Measurements from ENCODE around the gene DAAM1. TPM values are rescaled to one million over a fixed set of nuclear protein-coding genes. Genes with fewer than 3 reads are reported as not detected.

Gene DAAM1
- total RNA-seq, 2 donors from 2014 or later, result 10.5 to 13.8 TPM

DNA sequence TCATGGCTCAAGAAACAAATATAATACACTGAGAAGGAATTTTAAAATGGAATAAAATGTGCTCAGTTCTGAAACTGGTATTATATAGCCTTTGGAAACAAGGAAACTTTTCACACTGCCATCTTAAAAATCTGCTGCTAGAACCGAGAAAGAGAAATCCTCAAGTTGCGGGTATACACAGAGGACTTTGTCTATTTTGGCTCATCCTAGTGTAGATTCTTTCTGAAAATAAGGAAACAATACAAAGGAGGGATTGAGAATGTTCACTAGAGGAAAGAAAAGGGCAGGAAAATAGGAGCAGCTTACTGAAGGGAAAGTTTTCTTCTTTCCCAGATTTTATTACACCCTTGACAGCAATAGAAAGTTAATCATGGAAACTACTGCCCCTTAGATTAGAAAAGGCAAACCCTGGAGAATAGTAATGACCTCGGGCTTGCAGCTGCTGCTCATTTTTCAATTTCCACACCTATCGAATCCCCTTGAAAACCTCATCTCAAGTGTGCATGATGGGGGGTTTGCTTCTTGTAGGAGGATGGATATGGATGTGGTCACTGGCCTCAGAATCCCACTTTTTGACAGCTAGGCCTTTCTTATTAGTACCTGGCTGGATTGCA lies 104.6 kb downstream of the DAAM1 start:
- ATAC-seq (replicated peaks), result no peak
- Mint-ChIP-seq H3K4me1 (peaks cover 9% of the 10 kb centered on the region), H3K27me3 (no peaks in the 10 kb centered on the region), H3K36me3 (ENCODE audit: low read depth) (peaks cover 24% of the 10 kb centered on the region), H3K27ac (no peak overlapping the region), H3K4me3 (no peak overlapping the region), H3K9me3 (no peaks in the 10 kb centered on the region)

DNA sequence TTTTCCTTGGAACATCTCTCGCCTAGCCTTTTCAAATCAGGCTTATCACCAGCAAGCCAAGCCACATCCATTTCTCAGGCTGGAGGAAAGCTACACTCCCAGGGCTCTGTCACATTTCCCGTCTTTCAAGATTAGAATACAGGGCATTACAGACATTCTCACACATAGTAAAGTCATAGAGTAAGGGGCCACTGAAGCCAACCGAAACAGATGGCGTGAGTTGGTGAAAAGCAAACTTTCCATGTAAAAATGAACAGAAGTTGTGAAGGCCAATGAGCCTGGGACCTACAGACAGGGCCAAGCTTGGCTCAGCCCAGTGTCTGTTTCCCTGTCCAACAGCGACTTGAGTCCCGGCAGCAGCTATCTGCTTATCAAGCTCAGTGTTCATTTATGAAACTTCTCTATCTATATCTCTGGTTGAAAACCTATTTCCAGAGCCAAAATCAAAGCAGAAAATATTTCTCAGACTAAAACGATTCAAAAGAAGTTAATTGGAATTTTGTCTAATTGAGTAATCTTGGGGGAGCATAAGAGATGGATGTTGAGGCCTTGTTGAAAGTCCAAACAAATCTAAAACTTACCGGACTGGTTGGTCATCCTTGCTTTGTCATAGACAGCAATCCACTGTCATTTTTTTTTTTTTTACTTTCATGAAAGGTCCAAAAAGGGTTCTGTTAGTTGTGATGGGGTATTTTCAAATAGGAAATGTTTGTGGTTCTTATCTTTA lies 105.6 kb downstream of the DAAM1 start:
- no peak overlapping the region for H3K27ac Mint-ChIP-seq
- H3K4me1 Mint-ChIP-seq, result peaks cover 5% of the 10 kb centered on the region
- no peaks in the 10 kb centered on the region for H3K27me3 Mint-ChIP-seq
- peaks cover 24% of the 10 kb centered on the region for H3K36me3 Mint-ChIP-seq (ENCODE audit: low read depth)
- no peak overlapping the region for H3K4me3 Mint-ChIP-seq
- no peak for ATAC-seq (replicated peaks)
- no peaks in the 10 kb centered on the region for H3K9me3 Mint-ChIP-seq

GRCh38 chr14:59294662-59294992 lies 106.2 kb downstream of the DAAM1 start:
- Mint-ChIP-seq H3K4me1 (peaks cover 5% of the 10 kb centered on the region), H3K4me3 (no peak overlapping the region), H3K9me3 (no peaks in the 10 kb centered on the region), H3K36me3 (ENCODE audit: low read depth) (peaks cover 24% of the 10 kb centered on the region), H3K27me3 (no peaks in the 10 kb centered on the region), H3K27ac (no peak overlapping the region)
- ATAC-seq (replicated peaks), result no peak

DNA sequence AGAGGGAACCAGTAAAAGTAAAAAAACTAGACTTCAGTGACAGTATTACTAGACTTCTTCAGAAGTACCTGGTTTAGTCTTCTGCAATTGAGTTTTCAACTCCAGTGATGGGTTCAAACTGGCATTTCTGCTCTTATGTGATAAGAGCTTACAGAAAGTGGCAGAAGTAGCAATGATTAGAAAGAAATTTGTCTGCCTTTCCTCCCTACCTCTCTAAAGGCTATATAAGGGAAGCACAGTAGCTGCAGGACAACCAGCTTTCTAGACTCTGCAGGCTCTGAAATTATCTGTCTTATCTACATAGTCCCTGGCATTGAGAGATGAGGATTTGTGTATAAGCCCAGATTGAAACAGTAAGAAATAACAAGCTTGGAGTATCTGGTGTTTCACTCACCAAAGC lies 107.5 kb downstream of the DAAM1 start:
- Mint-ChIP-seq H3K4me1 (peaks cover 5% of the 10 kb centered on the region), H3K36me3 (ENCODE audit: low read depth) (peaks cover 21% of the 10 kb centered on the region), H3K4me3 (no peak overlapping the region), H3K9me3 (no peaks in the 10 kb centered on the region), H3K27me3 (no peaks in the 10 kb centered on the region), H3K27ac (no peak overlapping the region)
- ATAC-seq (replicated peaks), result no peak

DNA sequence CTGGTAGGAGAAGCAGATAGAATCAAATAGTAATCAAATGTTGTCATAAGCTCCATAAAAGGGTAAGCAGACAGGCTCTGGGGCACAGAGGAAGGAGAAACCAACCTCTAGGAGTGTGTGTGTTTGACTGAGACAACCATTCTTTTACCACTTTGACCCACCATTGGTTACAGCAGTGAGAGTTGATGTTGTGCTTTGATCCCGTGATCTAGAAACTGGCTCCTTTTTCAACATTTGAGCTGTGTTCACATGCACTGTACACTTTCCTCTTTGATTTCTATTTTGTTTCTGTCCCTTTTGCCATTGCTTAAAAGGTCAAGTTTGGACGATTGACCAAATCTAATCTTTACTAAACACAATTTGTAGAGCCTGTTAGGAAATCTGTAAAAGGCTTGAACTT lies 108.0 kb downstream of the DAAM1 start:
- Mint-ChIP-seq H3K36me3 (ENCODE audit: low read depth) (peaks cover 15% of the 10 kb centered on the region), H3K27ac (peak overlapping the region; percentile 12), H3K4me3 (no peak overlapping the region), H3K9me3 (no peaks in the 10 kb centered on the region), H3K27me3 (no peaks in the 10 kb centered on the region), H3K4me1 (peaks cover 8% of the 10 kb centered on the region)
- ATAC-seq (replicated peaks), result no peak

DNA sequence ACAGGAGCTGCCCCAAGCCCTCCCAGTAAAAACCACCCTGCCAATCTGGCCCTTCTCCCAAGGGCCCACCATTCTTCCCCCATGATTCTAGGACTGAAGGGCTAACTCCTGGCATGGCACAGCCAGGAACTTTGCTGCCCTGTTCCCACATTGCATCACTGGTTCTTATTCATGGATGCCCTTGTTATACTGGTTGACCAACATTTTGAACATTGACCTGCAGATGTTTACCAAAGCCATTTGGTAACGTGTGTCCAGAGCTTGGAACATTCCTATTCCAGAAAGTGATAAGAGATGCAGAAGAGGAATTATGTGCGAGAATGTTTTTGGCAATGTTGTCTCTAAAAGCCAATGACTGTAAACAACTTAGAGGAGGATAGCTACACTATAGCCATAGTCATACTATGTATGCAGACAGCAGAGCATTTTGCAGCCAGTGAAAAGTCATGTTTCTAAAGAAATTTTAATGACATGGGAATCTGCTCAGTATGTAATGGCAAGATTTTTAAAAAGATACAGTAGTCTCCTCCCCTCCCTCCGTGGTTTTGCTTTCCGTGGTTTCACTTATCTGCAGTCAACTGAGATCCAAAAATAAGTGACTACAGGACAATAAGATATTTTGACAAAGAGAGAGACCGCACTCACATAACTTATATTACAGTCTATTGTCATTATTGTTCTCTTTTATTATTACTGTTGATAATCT lies 108.8 kb downstream of the DAAM1 start:
- Mint-ChIP-seq H3K36me3 (ENCODE audit: low read depth) (peaks cover 8% of the 10 kb centered on the region), H3K9me3 (no peaks in the 10 kb centered on the region), H3K27ac (peak overlapping the region; percentile 12), H3K4me3 (no peak overlapping the region), H3K27me3 (no peaks in the 10 kb centered on the region), H3K4me1 (peaks cover 9% of the 10 kb centered on the region)
- peak; percentile 26 for ATAC-seq (replicated peaks)

DNA sequence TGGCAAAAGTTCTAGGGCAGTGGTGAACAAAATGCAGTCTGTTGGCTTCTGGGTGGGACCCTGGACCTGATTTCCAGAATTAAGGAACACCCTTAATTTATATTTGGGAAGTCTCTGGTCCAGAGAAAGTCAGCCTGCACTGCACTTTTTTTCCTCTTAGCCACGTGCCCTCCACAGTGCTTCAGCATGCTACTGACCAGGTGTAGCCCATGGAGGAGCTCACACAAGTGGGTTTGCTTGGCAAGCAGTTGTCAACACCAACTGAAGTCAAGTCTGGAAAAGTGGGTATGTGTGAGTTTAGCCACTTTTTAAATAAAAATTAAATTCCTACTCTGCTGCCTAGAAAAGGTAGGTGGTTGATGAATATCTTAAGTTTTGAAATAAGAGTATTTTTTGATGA lies 111.3 kb downstream of the DAAM1 start:
- Mint-ChIP-seq H3K4me3 (no peak overlapping the region), H3K27me3 (no peaks in the 10 kb centered on the region), H3K4me1 (peaks cover 9% of the 10 kb centered on the region), H3K27ac (no peak overlapping the region), H3K36me3 (ENCODE audit: low read depth) (no peaks in the 10 kb centered on the region), H3K9me3 (no peaks in the 10 kb centered on the region)
- no peak for ATAC-seq (replicated peaks)

- H3K27ac Mint-ChIP-seq, result no peak overlapping the region
- peak overlapping the region; percentile 11 for H3K4me3 Mint-ChIP-seq
- ATAC-seq (replicated peaks), result peak; percentile 87
- no peaks in the 10 kb centered on the region for H3K27me3 Mint-ChIP-seq
- no peaks in the 10 kb centered on the region for H3K36me3 Mint-ChIP-seq (ENCODE audit: low read depth)
- peaks cover 9% of the 10 kb centered on the region for H3K4me1 Mint-ChIP-seq
- no peaks in the 10 kb centered on the region for H3K9me3 Mint-ChIP-seq
Measured at GRCh38 chr14:59301354-59301753, 112.9 kb downstream of the DAAM1 start.

DNA sequence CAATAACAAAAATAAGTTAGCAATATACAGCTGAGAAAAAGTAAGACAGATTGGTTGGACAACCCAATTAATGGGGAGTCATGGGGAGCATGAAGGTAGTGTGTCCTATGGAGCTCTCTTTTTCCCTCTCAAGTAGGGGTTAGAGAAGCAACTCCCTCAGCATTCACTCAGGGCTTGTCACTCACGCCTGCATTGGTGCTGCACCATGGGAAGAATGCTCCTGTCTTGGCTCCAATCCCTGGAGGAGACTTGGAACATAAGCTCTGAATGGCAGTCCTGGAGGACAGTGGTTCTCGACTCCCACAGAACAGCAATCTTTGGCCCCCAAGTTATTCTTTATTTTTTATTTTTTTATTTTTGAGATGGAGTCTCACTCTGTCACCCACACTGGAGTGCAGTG lies 113.8 kb downstream of the DAAM1 start:
- no peak for ATAC-seq (replicated peaks)
- Mint-ChIP-seq H3K9me3 (no peaks in the 10 kb centered on the region), H3K27me3 (no peaks in the 10 kb centered on the region), H3K4me1 (peaks cover 4% of the 10 kb centered on the region), H3K27ac (no peak overlapping the region), H3K4me3 (no peak overlapping the region), H3K36me3 (ENCODE audit: low read depth) (no peaks in the 10 kb centered on the region)

GRCh38 chr14:59303216-59303615 lies 114.7 kb downstream of the DAAM1 start:
- no peaks in the 10 kb centered on the region for H3K27me3 Mint-ChIP-seq
- H3K4me1 Mint-ChIP-seq, result peaks cover 3% of the 10 kb centered on the region
- no peak overlapping the region for H3K27ac Mint-ChIP-seq
- H3K36me3 Mint-ChIP-seq (ENCODE audit: low read depth), result no peaks in the 10 kb centered on the region
- no peak for ATAC-seq (replicated peaks)
- H3K4me3 Mint-ChIP-seq, result no peak overlapping the region
- no peaks in the 10 kb centered on the region for H3K9me3 Mint-ChIP-seq

DNA sequence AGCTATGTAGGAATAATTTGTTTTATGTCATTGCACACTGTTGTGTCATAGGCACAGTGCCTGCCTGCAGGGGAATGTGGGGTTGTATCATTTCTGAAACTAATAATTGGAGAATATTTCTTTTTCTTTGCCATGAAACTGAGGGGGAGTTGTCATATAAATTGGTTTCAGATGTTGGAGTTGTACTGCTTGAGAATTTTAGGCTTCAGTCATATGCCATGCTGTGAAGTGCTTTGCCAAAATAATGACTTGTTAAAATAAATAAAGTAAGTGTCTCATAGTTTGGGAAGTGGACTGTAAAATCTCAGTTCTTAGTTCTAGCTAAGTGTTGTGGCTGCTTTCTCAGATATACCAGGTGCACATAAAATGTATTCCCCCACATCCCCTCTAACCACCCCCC lies 116.8 kb downstream of the DAAM1 start:
- no peak for ATAC-seq (replicated peaks)
- H3K4me1 Mint-ChIP-seq, result peaks cover 3% of the 10 kb centered on the region
- no peaks in the 10 kb centered on the region for H3K9me3 Mint-ChIP-seq
- no peaks in the 10 kb centered on the region for H3K36me3 Mint-ChIP-seq (ENCODE audit: low read depth)
- H3K27me3 Mint-ChIP-seq, result no peaks in the 10 kb centered on the region
- no peak overlapping the region for H3K4me3 Mint-ChIP-seq
- no peak overlapping the region for H3K27ac Mint-ChIP-seq

DNA sequence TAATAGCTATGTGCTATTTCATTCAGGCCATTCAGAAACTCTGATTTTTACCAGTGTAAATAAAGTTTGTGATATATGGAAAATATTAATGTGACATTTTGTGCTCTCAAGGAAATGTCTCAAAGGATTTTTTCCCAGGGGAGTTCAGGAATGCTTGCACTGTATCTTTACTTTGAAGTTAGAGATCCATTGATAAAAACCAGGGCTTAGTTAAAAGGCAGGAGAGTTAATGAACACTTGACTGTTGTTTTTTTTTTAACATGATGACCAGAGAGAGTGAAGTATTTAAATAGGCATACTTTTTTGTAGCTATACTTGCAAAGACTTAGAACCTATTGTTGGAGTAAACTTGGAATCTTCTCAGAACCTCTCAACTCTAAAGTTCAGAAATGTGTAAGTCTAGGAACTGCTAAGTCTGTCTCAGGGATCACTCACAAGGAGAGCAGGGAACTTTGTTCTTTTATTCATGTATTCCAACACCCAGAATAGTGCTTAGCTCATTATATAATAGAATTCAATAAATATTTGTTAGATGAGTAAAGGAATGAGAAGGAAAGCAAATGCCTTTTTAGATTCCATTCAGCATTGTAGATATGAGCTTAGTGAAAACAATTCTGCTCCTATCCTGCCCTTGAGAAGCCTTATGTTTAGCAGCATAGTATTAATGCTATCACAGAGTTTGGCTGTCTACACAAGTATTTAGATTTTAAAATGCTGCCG lies 117.5 kb downstream of the DAAM1 start:
- no peaks in the 10 kb centered on the region for H3K27me3 Mint-ChIP-seq
- no peak for ATAC-seq (replicated peaks)
- H3K9me3 Mint-ChIP-seq, result no peaks in the 10 kb centered on the region
- H3K4me3 Mint-ChIP-seq, result no peak overlapping the region
- no peaks in the 10 kb centered on the region for H3K36me3 Mint-ChIP-seq (ENCODE audit: low read depth)
- no peak overlapping the region for H3K27ac Mint-ChIP-seq
- peaks cover 3% of the 10 kb centered on the region for H3K4me1 Mint-ChIP-seq

- Mint-ChIP-seq H3K4me3 (no peak overlapping the region), H3K4me1 (no peaks in the 10 kb centered on the region), H3K27ac (no peak overlapping the region), H3K27me3 (no peaks in the 10 kb centered on the region), H3K9me3 (no peaks in the 10 kb centered on the region), H3K36me3 (ENCODE audit: low read depth) (no peaks in the 10 kb centered on the region)
- ATAC-seq (replicated peaks), result peak; percentile 61
Measured at GRCh38 chr14:59306775-59307174, 118.3 kb downstream of the DAAM1 start.

- no peak for ATAC-seq (replicated peaks)
- Mint-ChIP-seq H3K4me1 (peaks cover 5% of the 10 kb centered on the region), H3K27me3 (no peaks in the 10 kb centered on the region), H3K27ac (no peak overlapping the region), H3K9me3 (no peaks in the 10 kb centered on the region), H3K4me3 (no peak overlapping the region), H3K36me3 (ENCODE audit: low read depth) (no peaks in the 10 kb centered on the region)
Measured at GRCh38 chr14:59308086-59308485, 119.6 kb downstream of the DAAM1 start.

GRCh38 chr14:59308673-59309072 lies 120.2 kb downstream of the DAAM1 start:
- H3K4me1 Mint-ChIP-seq, result peaks cover 5% of the 10 kb centered on the region
- H3K27me3 Mint-ChIP-seq, result no peaks in the 10 kb centered on the region
- no peak for ATAC-seq (replicated peaks)
- H3K36me3 Mint-ChIP-seq (ENCODE audit: low read depth), result no peaks in the 10 kb centered on the region
- no peak overlapping the region for H3K27ac Mint-ChIP-seq
- H3K4me3 Mint-ChIP-seq, result no peak overlapping the region
- no peaks in the 10 kb centered on the region for H3K9me3 Mint-ChIP-seq
